Upper lobe of left lung (tissue), 4 donors: Measurements from ENCODE around the gene UBE2E2.

Source experiments
- CTCF ChIP-seq, 6 experiments: fragments of 450-650 bp in 4 of 6; fragments of 200-600 bp in 2 of 6; sonication (generic) in 2 of 6; IDR thresholded peaks; one replicate each; pipeline ENCODE4 v1.5.1; 2016 to 2019; ENCODE audit warnings: antibody characterized with exemption in 6 of 6
- EP300 ChIP-seq, 4 donors: sonication (generic); formaldehyde crosslinking; IDR thresholded peaks; one replicate each; pipeline ENCODE4 v1.5.1; 2017; ENCODE audit warnings: antibody characterized with exemption in 4 of 4, control low read depth in 2 of 4
- POLR2A ChIP-seq, 4 donors: fragments of 450-650 bp; IDR thresholded peaks; one replicate each; pipeline ENCODE4 v1.5.1; 2016 to 2017; ENCODE audit warnings: antibody characterized with exemption in 4 of 4, mild to moderate bottlenecking in 2 of 4
- POLR2AphosphoS5 ChIP-seq, 2 donors: sonication (generic); formaldehyde crosslinking; IDR thresholded peaks; one replicate each; pipeline ENCODE4 v1.5.1; 2017; ENCODE audit warnings: antibody characterized with exemption in 2 of 2

GRCh38 chr3:23552506-23552905 is 349.4 kb downstream of the UBE2E2 start:
- no peak for TF ChIP-seq POLR2AphosphoS5 (IDR thresholded peaks at IDR 0.05)
- no peak for TF ChIP-seq CTCF (IDR thresholded peaks at IDR 0.05)
- TF ChIP-seq POLR2A (IDR thresholded peaks at IDR 0.05) = no peak
- no peak for TF ChIP-seq EP300 (IDR thresholded peaks at IDR 0.05)
